Peyer's patch (tissue), 4 donors: ENCODE data around the gene SRGAP2.
"Not testable (repeated sequence)": the region's sequence is repeated elsewhere in the genome, so short reads cannot be mapped to it uniquely, and the experiment has no call there.

Experiments
- CTCF ChIP-seq, 6 experiments: fragments of 450-650 bp in 4 of 6; fragments of 200-600 bp in 2 of 6; sonication (generic) in 1 of 6; IDR thresholded peaks; one replicate each; pipeline ENCODE4 v1.5.1; 2017 to 2019; ENCODE audit warnings: antibody characterized with exemption in 6 of 6, mild to moderate bottlenecking in 3 of 6, moderate library complexity in 1 of 6
- POLR2A ChIP-seq, 2 donors: fragments of 450-650 bp; IDR thresholded peaks; one replicate each; pipeline ENCODE4 v1.5.1; 2017; ENCODE audit warnings: antibody characterized with exemption in 2 of 2, mild to moderate bottlenecking in 2 of 2, moderate library complexity in 2 of 2

GRCh38 chr1:206176114-206176502, 27.2 kb upstream of the SRGAP2 start:
- TF ChIP-seq CTCF, POLR2A (IDR thresholded peaks at IDR 0.05): not testable (repeated sequence)
